Measurements from ENCODE around the gene MAML2.

- TF ChIP-seq CTCF (IDR thresholded peaks at IDR 0.05; ENCODE audit: low read depth, low read length, missing input control) (no peak), HNF4G (IDR thresholded peaks at IDR 0.05) (no peak), SP1 (IDR thresholded peaks at IDR 0.05) (no peak), MAX (IDR thresholded peaks at IDR 0.05) (no peak), RAD21 (IDR thresholded peaks at IDR 0.05) (peak; percentile 26 to 35), EGR1 (IDR thresholded peaks at IDR 0.05; ENCODE audit: low read depth in 2 of 2) (no peak), YY1 (IDR thresholded peaks at IDR 0.05) (no peak), ATF3 (IDR thresholded peaks at IDR 0.05) (no peak), GABPA (IDR thresholded peaks at IDR 0.05 in 1 of 2, conservative IDR thresholded peaks at IDR 0.05 in 1 of 2) (no peak), ZBTB33 (IDR thresholded peaks at IDR 0.05) (no peak), TAF1 (conservative IDR thresholded peaks at IDR 0.05) (no peak), FOXA1 (IDR thresholded peaks at IDR 0.05) (no peak), REST (IDR thresholded peaks at IDR 0.05) (no peak)
These were observed 297.2 kb downstream of the MAML2 start for GRCh38 chr11:96045622-96046456.

Measured in liver (tissue), 3 donors.